KMS-11 (cell line): ENCODE data around the gene SP140L.

ENCODE experiments used
- H2AFZ ChIP-seq: fragments of 200-600 bp; sonication (generic); 2 replicates; pipeline ENCODE4 v1.6.1; 2016; ENCODE audit warnings: antibody characterized with exemption, mixed run types, low read depth
- H3K27ac ChIP-seq: fragments of 200-600 bp; sonication (generic); 2 replicates; pipeline ENCODE4 v1.6.1; 2016; ENCODE audit warnings: mild to moderate bottlenecking, mixed run types
- H3K27me3 ChIP-seq: fragments of 200-600 bp; sonication (generic); 2 replicates; pipeline ENCODE4 v1.6.1; 2017; ENCODE audit warnings: mild to moderate bottlenecking, low read depth, mixed run types, moderate library complexity; ENCODE audit not compliant: insufficient read depth
- H3K36me3 ChIP-seq: fragments of 200-600 bp; sonication (generic); 2 replicates; pipeline ENCODE4 v1.6.1; 2017; ENCODE audit warnings: mild to moderate bottlenecking, mixed run types; ENCODE audit not compliant: insufficient read depth
- H3K4me1 ChIP-seq: fragments of 200-600 bp; sonication (generic); 2 replicates; pipeline ENCODE4 v1.6.1; 2016; ENCODE audit warnings: mild to moderate bottlenecking, low read depth, mixed run types; ENCODE audit not compliant: poor library complexity, severe bottlenecking
- H3K4me2 ChIP-seq: fragments of 200-600 bp; sonication (generic); 2 replicates; pipeline ENCODE4 v1.7.0; 2016; ENCODE audit warnings: mild to moderate bottlenecking, mixed run types
- H3K4me3 ChIP-seq: fragments of 200-600 bp; sonication (generic); IDR thresholded peaks from 2 replicates; pipeline ENCODE4 v1.6.1; 2017; ENCODE audit warnings: low read depth, low read length, mixed read lengths; ENCODE audit not compliant: insufficient read depth
- H3K79me2 ChIP-seq: fragments of 200-600 bp; sonication (generic); 2 replicates; pipeline ENCODE4 v1.6.1; 2016; ENCODE audit warnings: low read depth, mixed run types; ENCODE audit not compliant: insufficient read depth
- H3K9ac ChIP-seq: fragments of 200-600 bp; sonication (generic); 2 replicates; pipeline ENCODE4 v1.6.1; 2016; ENCODE audit warnings: mild to moderate bottlenecking, mixed run types
- H4K20me1 ChIP-seq: fragments of 200-600 bp; sonication (generic); 2 replicates; pipeline ENCODE4 v1.6.1; 2016; ENCODE audit warnings: mild to moderate bottlenecking, mixed run types; ENCODE audit not compliant: insufficient read depth
- TF ChIP-seq, protein P1 (sequence below): fragments of 200-600 bp; sonication (generic); conservative IDR thresholded peaks from 2 replicates; pipeline ENCODE4 v1.6.1; 2017; ENCODE audit warnings: low read depth, mild to moderate bottlenecking, antibody characterized with exemption, low read length, moderate library complexity, mixed read lengths

Gene SP140L

DNA sequence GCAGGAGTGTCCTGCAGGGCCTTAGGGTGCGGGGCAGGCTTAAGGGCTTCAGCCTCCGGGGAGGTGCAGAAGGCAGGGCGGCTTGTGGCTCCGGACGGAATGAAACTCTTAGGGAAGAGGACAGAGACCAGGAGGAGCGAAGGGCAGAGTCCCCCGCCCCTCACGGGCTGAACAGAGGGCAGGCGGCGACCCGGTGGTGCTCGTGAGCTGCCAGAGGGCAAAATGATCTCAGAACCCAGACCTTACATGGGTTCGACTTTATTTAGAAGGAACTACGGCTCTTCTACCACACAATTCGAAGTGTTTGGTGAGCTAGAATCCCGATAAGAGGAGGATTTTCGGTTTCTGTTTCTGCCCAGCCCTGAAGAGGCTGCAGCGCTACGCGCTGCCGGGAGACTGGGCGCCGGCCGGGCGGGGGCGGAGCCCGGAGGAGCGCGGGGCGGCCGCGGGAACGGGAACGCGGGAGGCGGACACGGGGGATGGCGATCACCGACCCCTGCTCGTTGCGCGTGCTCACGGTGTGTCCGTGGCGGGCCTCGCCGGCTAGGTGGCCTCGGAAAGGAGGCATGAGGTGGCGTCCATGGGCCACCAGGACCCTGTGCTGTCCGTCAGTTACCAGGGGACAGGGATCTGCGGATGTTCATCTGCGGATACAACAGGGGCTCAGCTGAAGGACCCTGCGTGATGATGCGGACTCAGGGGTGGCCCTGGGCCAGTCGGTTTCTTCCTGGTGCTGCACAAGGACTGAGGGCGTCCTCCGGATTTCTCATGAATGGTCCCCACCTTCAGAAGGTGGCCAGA, 84.8 kb downstream of the SP140L start:
- Histone ChIP-seq H3K27ac (peak overlapping the region; percentile 80), H3K79me2 (peaks cover 8% of the 10 kb centered on the region; the same call in 1 of the 2 replicates), H3K27me3 (no peaks in the 10 kb centered on the region), H3K36me3 (no peaks in the 10 kb centered on the region), H3K4me2 (peak overlapping the region; percentile 100), H2AFZ (peak overlapping the region; percentile 100), H3K4me3 (peak overlapping the region; percentile 79), H3K4me1 (peaks cover 27% of the 10 kb centered on the region), H4K20me1 (no peaks in the 10 kb centered on the region), H3K9ac (peak overlapping the region; percentile 92)
- TF ChIP-seq, protein P1, sequence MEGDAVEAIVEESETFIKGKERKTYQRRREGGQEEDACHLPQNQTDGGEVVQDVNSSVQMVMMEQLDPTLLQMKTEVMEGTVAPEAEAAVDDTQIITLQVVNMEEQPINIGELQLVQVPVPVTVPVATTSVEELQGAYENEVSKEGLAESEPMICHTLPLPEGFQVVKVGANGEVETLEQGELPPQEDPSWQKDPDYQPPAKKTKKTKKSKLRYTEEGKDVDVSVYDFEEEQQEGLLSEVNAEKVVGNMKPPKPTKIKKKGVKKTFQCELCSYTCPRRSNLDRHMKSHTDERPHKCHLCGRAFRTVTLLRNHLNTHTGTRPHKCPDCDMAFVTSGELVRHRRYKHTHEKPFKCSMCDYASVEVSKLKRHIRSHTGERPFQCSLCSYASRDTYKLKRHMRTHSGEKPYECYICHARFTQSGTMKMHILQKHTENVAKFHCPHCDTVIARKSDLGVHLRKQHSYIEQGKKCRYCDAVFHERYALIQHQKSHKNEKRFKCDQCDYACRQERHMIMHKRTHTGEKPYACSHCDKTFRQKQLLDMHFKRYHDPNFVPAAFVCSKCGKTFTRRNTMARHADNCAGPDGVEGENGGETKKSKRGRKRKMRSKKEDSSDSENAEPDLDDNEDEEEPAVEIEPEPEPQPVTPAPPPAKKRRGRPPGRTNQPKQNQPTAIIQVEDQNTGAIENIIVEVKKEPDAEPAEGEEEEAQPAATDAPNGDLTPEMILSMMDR = no peak

DNA sequence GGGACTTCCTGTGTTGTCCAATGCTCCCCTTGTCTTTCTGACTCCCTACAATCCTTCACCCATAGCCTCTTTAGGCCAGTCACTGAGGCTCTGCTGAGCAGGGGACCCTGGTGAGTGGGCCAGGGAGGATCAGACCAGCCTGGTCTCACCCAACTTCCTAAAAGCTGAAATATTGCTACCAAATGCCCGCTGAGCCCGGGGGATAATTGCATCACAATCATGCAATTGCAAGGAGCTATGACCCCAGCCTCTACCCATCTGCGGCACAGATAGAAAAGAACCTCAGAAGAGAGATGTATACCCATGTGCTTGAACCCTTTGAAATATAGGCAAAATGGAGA, 85.3 kb downstream of the SP140L start:
- Histone ChIP-seq H4K20me1 (no peaks in the 10 kb centered on the region), H3K4me1 (peaks cover 32% of the 10 kb centered on the region), H3K9ac (peak overlapping the region; percentile 92; the same call in 1 of the 2 replicates), H3K4me2 (peak overlapping the region; percentile 100), H3K36me3 (no peaks in the 10 kb centered on the region), H3K79me2 (peaks cover 12% of the 10 kb centered on the region; the same call in 1 of the 2 replicates), H3K4me3 (no peak overlapping the region), H3K27me3 (no peaks in the 10 kb centered on the region), H3K27ac (peak overlapping the region; percentile 80; the same call in 1 of the 2 replicates), H2AFZ (peak overlapping the region; percentile 100)
- TF ChIP-seq, protein P1 = no peak

DNA sequence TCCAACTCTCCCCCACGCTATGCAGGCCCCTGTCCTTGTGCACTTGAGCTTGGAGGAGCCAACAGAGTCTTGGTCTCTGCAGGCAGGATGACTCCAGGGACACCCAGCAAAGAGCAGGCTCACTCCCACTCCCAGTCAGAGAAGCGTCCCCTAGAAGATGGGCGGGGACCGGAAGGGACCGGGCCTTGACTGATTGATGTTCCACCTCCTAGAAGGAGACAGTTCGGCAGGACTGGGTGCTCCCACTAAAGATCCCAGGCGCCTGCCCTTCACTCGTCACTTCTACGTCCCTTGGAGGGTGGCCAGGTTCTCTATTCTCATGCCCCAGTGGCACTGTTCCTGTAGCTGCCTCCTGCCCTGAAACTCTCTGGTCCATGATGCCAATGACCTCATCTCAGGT, 85.9 kb downstream of the SP140L start:
- Histone ChIP-seq H3K4me2 (peak overlapping the region; percentile 100; the same call in 1 of the 2 replicates), H4K20me1 (no peaks in the 10 kb centered on the region), H3K4me3 (no peak overlapping the region), H3K4me1 (peaks cover 37% of the 10 kb centered on the region), H3K27me3 (no peaks in the 10 kb centered on the region), H3K79me2 (peaks cover 14% of the 10 kb centered on the region; the same call in 1 of the 2 replicates), H3K36me3 (no peaks in the 10 kb centered on the region), H2AFZ (no peak overlapping the region), H3K27ac (no peak overlapping the region), H3K9ac (no peak overlapping the region)
- TF ChIP-seq, protein P1 = no peak

DNA sequence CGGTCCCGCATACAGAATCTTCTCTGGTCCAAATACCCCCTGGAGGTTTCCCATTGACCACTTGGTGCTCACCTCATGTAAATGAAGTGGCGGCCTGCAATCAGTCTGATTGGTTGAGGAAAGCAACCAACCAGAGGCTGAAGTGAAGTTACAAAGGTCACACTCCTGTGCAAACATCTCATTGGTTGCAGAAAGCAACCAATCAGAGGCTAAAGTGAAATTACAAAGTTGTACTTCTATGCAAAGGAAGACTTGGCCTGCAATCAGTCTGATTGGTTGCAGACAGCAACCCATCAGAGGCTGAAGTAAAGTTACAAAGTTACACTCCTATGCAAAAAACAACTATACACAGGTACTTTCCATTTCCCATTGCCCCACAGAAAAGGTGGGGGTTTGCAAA, 86.5 kb downstream of the SP140L start:
- H3K27me3 ChIP-seq = no peaks in the 10 kb centered on the region
- no peak overlapping the region for H3K9ac ChIP-seq
- H2AFZ ChIP-seq = no peak overlapping the region
- peaks cover 14% of the 10 kb centered on the region; the same call in 1 of the 2 replicates for H3K79me2 ChIP-seq
- no peak overlapping the region for H3K4me3 ChIP-seq
- no peaks in the 10 kb centered on the region for H4K20me1 ChIP-seq
- H3K4me2 ChIP-seq = no peak overlapping the region
- no peaks in the 10 kb centered on the region for H3K36me3 ChIP-seq
- no peak overlapping the region for H3K27ac ChIP-seq
- peaks cover 43% of the 10 kb centered on the region for H3K4me1 ChIP-seq
- TF ChIP-seq, protein P1 = no peak
